DND-41 (cell line): ENCODE data around the gene TDRD7.

Experiments used
- ATAC-seq: fragments of 200-7000 bp; cut with Tn5 transposase; 3 replicates; pipeline ENCODE4 v1.9.1; 2021; ENCODE audit warnings: low read depth; ENCODE audit not compliant: insufficient read depth
- DNase-seq: peaks from one replicate; pipeline ENCODE4 v3.0.0-alpha.2; 2020
- H2AFZ ChIP-seq: 2 replicates; pipeline ENCODE4 v1.6.0; 2012; ENCODE audit warnings: low read depth, low read length
- H3K27ac ChIP-seq: 2 replicates; pipeline ENCODE4 v1.5.1; 2012; ENCODE audit warnings: low read length, inconsistent platforms
- H3K27me3 ChIP-seq: fragments of 200-600 bp; sonication (generic); 2 replicates; pipeline ENCODE4 v1.6.0; 2012; ENCODE audit warnings: low read length, mild to moderate bottlenecking, inconsistent platforms; ENCODE audit not compliant: insufficient read depth, poor library complexity
- H3K36me3 ChIP-seq: 2 replicates; pipeline ENCODE4 v1.5.1; 2012; ENCODE audit warnings: low read length, inconsistent platforms; ENCODE audit not compliant: insufficient read depth
- H3K4me1 ChIP-seq: 2 replicates; pipeline ENCODE4 v1.5.1; 2012; ENCODE audit warnings: mild to moderate bottlenecking, low read length; ENCODE audit not compliant: insufficient read depth
- H3K4me2 ChIP-seq: 2 replicates; pipeline ENCODE4 v1.6.0; 2012; ENCODE audit warnings: mild to moderate bottlenecking, moderate library complexity, low read length, inconsistent platforms; ENCODE audit not compliant: insufficient read depth
- H3K4me3 ChIP-seq, 2 experiments: fragments of 200-600 bp in 1 of 2; shearing (Covaris generic) in 1 of 2; 2 replicates each; pipeline ENCODE4 v1.5.1; 2012 to 2016; ENCODE audit warnings: inconsistent platforms in 2 of 2, low read length in 2 of 2, mild to moderate bottlenecking in 2 of 2, low read depth in 1 of 2, moderate library complexity in 1 of 2
- H3K79me2 ChIP-seq: 2 replicates; pipeline ENCODE4 v1.6.0; 2012; ENCODE audit warnings: low read length, inconsistent platforms; ENCODE audit not compliant: insufficient read depth
- H3K9ac ChIP-seq: 2 replicates; pipeline ENCODE4 v1.6.0; 2012; ENCODE audit warnings: low read depth, mild to moderate bottlenecking, inconsistent platforms, low read length, moderate library complexity
- H3K9me3 ChIP-seq: 2 replicates; pipeline ENCODE4 v1.5.1; 2012; ENCODE audit warnings: low read length, moderate library complexity, mild to moderate bottlenecking, inconsistent platforms; ENCODE audit not compliant: insufficient read depth, severe bottlenecking
- H4K20me1 ChIP-seq: 2 replicates; pipeline ENCODE4 v1.6.0; 2012; ENCODE audit warnings: low read length; ENCODE audit not compliant: insufficient read depth
- EZH2 ChIP-seq: IDR thresholded peaks from 3 replicates; pipeline ENCODE4 v1.6.1; 2012; ENCODE audit warnings: borderline replicate concordance, low read depth, mild to moderate bottlenecking, moderate library complexity, low read length, inconsistent platforms; ENCODE audit not compliant: severe bottlenecking
- TF ChIP-seq, protein P1 (sequence below): IDR thresholded peaks from 2 replicates; pipeline ENCODE4 v1.5.1; 2012; ENCODE audit warnings: borderline replicate concordance, low read length, moderate library complexity, mild to moderate bottlenecking; ENCODE audit not compliant: poor library complexity, severe bottlenecking; ENCODE audit errors: extremely low read depth

Gene TDRD7

DNA sequence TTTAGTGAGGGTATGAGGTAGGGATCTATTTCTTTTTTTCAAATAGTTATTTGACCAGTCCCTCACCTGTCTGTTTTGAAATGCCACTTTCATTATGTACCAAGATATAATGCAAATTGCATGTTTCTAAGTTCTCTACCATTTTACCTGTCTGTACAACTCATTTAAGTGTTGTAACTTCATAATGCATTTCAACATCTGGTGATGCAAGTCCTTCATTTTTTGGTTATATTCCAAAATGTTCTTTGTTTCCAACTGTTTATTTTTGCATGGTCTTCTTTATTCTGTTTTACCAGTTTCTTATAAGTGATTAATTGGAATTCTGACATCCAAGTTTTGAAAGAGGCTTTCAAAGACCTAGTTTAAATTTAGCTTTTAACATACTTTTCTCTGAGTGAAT is 26.8 kb downstream of the TDRD7 start:
- Histone ChIP-seq H2AFZ (no peak overlapping the region), H3K36me3 (no peaks in the 10 kb centered on the region), H4K20me1 (no peaks in the 10 kb centered on the region), H3K4me2 (no peak overlapping the region), H3K27me3 (no peaks in the 10 kb centered on the region), H3K9me3 (no peaks in the 10 kb centered on the region), H3K4me3 (no peak overlapping the region), H3K27ac (no peak overlapping the region), H3K9ac (no peak overlapping the region), H3K79me2 (no peaks in the 10 kb centered on the region), H3K4me1 (no peaks in the 10 kb centered on the region)
- ATAC-seq (no peak), DNase-seq (no peak)
- TF ChIP-seq, protein P1, sequence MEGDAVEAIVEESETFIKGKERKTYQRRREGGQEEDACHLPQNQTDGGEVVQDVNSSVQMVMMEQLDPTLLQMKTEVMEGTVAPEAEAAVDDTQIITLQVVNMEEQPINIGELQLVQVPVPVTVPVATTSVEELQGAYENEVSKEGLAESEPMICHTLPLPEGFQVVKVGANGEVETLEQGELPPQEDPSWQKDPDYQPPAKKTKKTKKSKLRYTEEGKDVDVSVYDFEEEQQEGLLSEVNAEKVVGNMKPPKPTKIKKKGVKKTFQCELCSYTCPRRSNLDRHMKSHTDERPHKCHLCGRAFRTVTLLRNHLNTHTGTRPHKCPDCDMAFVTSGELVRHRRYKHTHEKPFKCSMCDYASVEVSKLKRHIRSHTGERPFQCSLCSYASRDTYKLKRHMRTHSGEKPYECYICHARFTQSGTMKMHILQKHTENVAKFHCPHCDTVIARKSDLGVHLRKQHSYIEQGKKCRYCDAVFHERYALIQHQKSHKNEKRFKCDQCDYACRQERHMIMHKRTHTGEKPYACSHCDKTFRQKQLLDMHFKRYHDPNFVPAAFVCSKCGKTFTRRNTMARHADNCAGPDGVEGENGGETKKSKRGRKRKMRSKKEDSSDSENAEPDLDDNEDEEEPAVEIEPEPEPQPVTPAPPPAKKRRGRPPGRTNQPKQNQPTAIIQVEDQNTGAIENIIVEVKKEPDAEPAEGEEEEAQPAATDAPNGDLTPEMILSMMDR, result no peak
- TF ChIP-seq EZH2, result no peak

DNA sequence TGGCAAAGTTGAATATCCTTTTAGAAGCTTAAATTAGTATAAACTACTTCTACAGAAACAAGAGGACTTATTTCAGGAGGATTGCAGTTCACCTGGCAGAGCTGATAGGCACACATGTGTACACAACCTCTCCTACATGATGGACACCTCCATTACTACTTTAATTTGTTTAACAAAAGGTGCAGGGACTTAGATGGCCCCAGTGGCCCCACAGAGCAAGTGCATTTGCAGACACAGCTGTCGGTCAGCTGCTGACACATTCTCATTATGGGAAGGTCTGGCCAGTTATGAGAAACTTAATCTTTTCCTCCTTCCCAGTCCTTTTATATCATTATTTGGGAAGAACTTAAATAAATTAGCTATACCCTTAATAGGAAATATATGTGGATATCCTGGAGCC is 28.3 kb downstream of the TDRD7 start:
- no peaks in the 10 kb centered on the region for H3K36me3 ChIP-seq
- no peak overlapping the region for H3K4me2 ChIP-seq
- H3K4me1 ChIP-seq, result no peaks in the 10 kb centered on the region
- no peaks in the 10 kb centered on the region for H4K20me1 ChIP-seq
- no peak for DNase-seq
- no peak overlapping the region for H3K4me3 ChIP-seq
- TF ChIP-seq EZH2, result no peak
- H3K27me3 ChIP-seq, result no peaks in the 10 kb centered on the region
- no peaks in the 10 kb centered on the region for H3K9me3 ChIP-seq
- no peak for ATAC-seq
- no peak overlapping the region for H3K9ac ChIP-seq
- no peaks in the 10 kb centered on the region for H3K79me2 ChIP-seq
- no peak overlapping the region for H2AFZ ChIP-seq
- no peak overlapping the region for H3K27ac ChIP-seq

GRCh38 chr9:97441729-97442128 is 29.8 kb downstream of the TDRD7 start:
- Histone ChIP-seq H3K4me3 (no peak overlapping the region), H4K20me1 (no peaks in the 10 kb centered on the region), H3K4me2 (no peak overlapping the region), H3K27me3 (no peaks in the 10 kb centered on the region), H3K4me1 (no peaks in the 10 kb centered on the region), H2AFZ (no peak overlapping the region), H3K79me2 (no peaks in the 10 kb centered on the region), H3K27ac (no peak overlapping the region), H3K9ac (no peak overlapping the region), H3K36me3 (no peaks in the 10 kb centered on the region), H3K9me3 (no peaks in the 10 kb centered on the region)
- TF ChIP-seq, protein P1, result no peak
- TF ChIP-seq EZH2, result no peak
- no peak for ATAC-seq
- no peak for DNase-seq

- Histone ChIP-seq H3K79me2 (no peaks in the 10 kb centered on the region), H3K36me3 (no peaks in the 10 kb centered on the region), H2AFZ (no peak overlapping the region), H3K9me3 (no peaks in the 10 kb centered on the region), H3K9ac (no peak overlapping the region), H3K27ac (no peak overlapping the region), H3K4me2 (no peak overlapping the region), H3K27me3 (no peaks in the 10 kb centered on the region), H3K4me1 (no peaks in the 10 kb centered on the region), H3K4me3 (no peak overlapping the region), H4K20me1 (no peaks in the 10 kb centered on the region)
- no peak for DNase-seq
- no peak for ATAC-seq
- TF ChIP-seq, protein P1, result no peak
- no peak for TF ChIP-seq EZH2
Observed at GRCh38 chr9:97445119-97445701, 33.3 kb downstream of the TDRD7 start.
